Natural killer cell (primary cell): ENCODE data around the gene OIT3. TPM values are rescaled to one million over a fixed set of nuclear protein-coding genes. Genes with fewer than 3 reads are reported as not detected.

Source experiments
- ATAC-seq, 3 donors: fragments of 150-1000 bp in 2 of 3; fragments of 200-7000 bp in 1 of 3; cut with Tn5 transposase; 1 replicate in 1 of 3; 2 replicates in 2 of 3; pipeline ENCODE4 v1.10.0; 2021; ENCODE audit warnings: mild to moderate bottlenecking in 2 of 3, moderate library complexity in 2 of 3
- DNase-seq, 2 donors: peaks; one replicate each; pipeline versions ENCODE4 v3.0.0 to v3.0.0-alpha.2; 2013 to 2021; ENCODE audit warnings: mixed read lengths in 1 of 2
- H3K27ac ChIP-seq: one replicate; pipeline ENCODE4 v1.5.1; 2013; ENCODE audit warnings: mild to moderate bottlenecking, low read length
- H3K27me3 ChIP-seq: one replicate; pipeline ENCODE4 v1.6.1; 2013; ENCODE audit warnings: low read length; ENCODE audit not compliant: control insufficient read depth, insufficient read depth
- H3K36me3 ChIP-seq: one replicate; pipeline ENCODE4 v1.6.1; 2013; ENCODE audit warnings: low read length; ENCODE audit not compliant: control insufficient read depth, insufficient read depth
- H3K4me1 ChIP-seq: one replicate; pipeline ENCODE4 v1.6.1; 2013; ENCODE audit warnings: low read length; ENCODE audit not compliant: control insufficient read depth, insufficient read depth
- H3K4me3 ChIP-seq: one replicate; pipeline ENCODE4 v1.5.1; 2013; ENCODE audit warnings: low read length
- H3K9me3 ChIP-seq: one replicate; pipeline ENCODE4 v1.6.1; 2013; ENCODE audit warnings: low read length; ENCODE audit not compliant: control insufficient read depth, insufficient read depth
- H3K27ac Mint-ChIP-seq, 2 donors: one replicate each; pipeline ENCODE4 v1.8.0; 2022; ENCODE audit warnings: mild to moderate bottlenecking in 2 of 2, mixed read lengths in 2 of 2, moderate library complexity in 1 of 2
- H3K27me3 Mint-ChIP-seq, 2 donors: one replicate each; pipeline ENCODE4 v1.8.0; 2022; ENCODE audit warnings: low read depth in 2 of 2, mixed read lengths in 2 of 2
- H3K36me3 Mint-ChIP-seq: one replicate; pipeline ENCODE4 v1.8.0; 2022; ENCODE audit warnings: mixed read lengths
- H3K4me1 Mint-ChIP-seq, 2 donors: one replicate each; pipeline ENCODE4 v1.8.0; 2022; ENCODE audit warnings: mixed read lengths in 2 of 2
- H3K4me3 Mint-ChIP-seq: one replicate; pipeline ENCODE4 v1.8.0; 2022; ENCODE audit warnings: mild to moderate bottlenecking, moderate library complexity, mixed read lengths
- H3K9me3 Mint-ChIP-seq, 2 donors: one replicate each; pipeline ENCODE4 v1.8.0; 2022; ENCODE audit warnings: mixed read lengths in 2 of 2
- WGBS: methylation state at CpG from one replicate; pipeline ENCODE4 v1.1.7; 2013; ENCODE audit warnings: missing lambda C conversion rate; ENCODE audit not compliant: insufficient coverage; 5-methylcytosine and 5-hydroxymethylcytosine counted together
- intact Hi-C: fragments of 100-400 bp; cut with micrococcal nuclease; formaldehyde crosslinking; loops from one replicate; pipeline ENCODE4 v1.14.2; 2022
- total RNA-seq, 4 donors: library from RNA; stranded (reverse); fragments of 120-200 nt in 1 of 4; gene quantifications; one replicate each; pipeline versions ENCODE4 v1.2.3 to v1.2.4, GENCODE V29; 2013 to 2022
- TF ChIP-seq, protein P1 (sequence below): fragments of 200-600 bp; IDR thresholded peaks from one replicate; pipeline ENCODE4 v1.8.0; 2022; ENCODE audit warnings: antibody characterized with exemption

Gene OIT3
- total RNA-seq, 3 donors from 2014 or later (not counting 1 experiment from before 2014, with no cell fraction given), result not detected

DNA sequence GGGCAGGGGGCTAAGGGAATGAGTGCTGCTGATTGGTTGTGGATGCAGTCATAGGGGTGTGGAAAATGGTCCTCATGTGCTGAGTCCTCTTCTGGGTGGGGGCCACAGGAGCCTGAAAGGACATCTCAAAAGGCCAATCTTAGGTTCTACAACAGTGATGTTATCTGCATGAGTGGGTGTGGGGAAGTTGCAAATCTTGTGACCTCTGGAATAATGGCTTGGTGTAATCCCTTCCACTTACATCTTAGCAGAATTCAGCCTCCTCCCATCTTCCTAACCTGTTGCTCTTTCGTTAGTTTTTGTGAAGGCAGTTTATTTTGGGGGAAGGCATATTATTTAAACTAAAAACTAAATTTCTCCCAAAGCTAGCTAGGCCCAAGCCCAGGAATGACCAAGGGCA is 42.0 kb upstream of the OIT3 start:
- no CpG with 5 or more reads among the region's 1 CpG for WGBS
- no peak for DNase-seq
- Histone ChIP-seq H3K36me3 (no peaks in the 10 kb centered on the region), H3K4me3 (no peak overlapping the region), H3K27me3 (no peaks in the 10 kb centered on the region), H3K4me1 (no peaks in the 10 kb centered on the region), H3K27ac (no peak overlapping the region), H3K9me3 (no peaks in the 10 kb centered on the region)
- Mint-ChIP-seq H3K36me3 (no peaks in the 10 kb centered on the region), H3K27ac (no peak overlapping the region), H3K9me3 (no peaks in the 10 kb centered on the region), H3K4me3 (no peak overlapping the region), H3K27me3 (no peaks in the 10 kb centered on the region), H3K4me1 (no peaks in the 10 kb centered on the region)
- TF ChIP-seq, protein P1, sequence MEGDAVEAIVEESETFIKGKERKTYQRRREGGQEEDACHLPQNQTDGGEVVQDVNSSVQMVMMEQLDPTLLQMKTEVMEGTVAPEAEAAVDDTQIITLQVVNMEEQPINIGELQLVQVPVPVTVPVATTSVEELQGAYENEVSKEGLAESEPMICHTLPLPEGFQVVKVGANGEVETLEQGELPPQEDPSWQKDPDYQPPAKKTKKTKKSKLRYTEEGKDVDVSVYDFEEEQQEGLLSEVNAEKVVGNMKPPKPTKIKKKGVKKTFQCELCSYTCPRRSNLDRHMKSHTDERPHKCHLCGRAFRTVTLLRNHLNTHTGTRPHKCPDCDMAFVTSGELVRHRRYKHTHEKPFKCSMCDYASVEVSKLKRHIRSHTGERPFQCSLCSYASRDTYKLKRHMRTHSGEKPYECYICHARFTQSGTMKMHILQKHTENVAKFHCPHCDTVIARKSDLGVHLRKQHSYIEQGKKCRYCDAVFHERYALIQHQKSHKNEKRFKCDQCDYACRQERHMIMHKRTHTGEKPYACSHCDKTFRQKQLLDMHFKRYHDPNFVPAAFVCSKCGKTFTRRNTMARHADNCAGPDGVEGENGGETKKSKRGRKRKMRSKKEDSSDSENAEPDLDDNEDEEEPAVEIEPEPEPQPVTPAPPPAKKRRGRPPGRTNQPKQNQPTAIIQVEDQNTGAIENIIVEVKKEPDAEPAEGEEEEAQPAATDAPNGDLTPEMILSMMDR, result no peak
- no peak for ATAC-seq
- intact Hi-C loops, result no loop called here

GRCh38 chr10:72852508-72852907 is 41.0 kb upstream of the OIT3 start:
- no peaks in the 10 kb centered on the region for H3K9me3 ChIP-seq
- H3K4me3 ChIP-seq, result no peak overlapping the region
- intact Hi-C loops, result no loop called here
- no peaks in the 10 kb centered on the region for H3K27me3 ChIP-seq
- H3K4me1 ChIP-seq, result no peaks in the 10 kb centered on the region
- H3K27ac ChIP-seq, result no peak overlapping the region
- TF ChIP-seq, protein P1, result no peak
- H3K36me3 ChIP-seq, result no peaks in the 10 kb centered on the region
- Mint-ChIP-seq H3K9me3 (no peaks in the 10 kb centered on the region), H3K27me3 (no peaks in the 10 kb centered on the region), H3K27ac (no peak overlapping the region), H3K4me1 (no peaks in the 10 kb centered on the region), H3K4me3 (no peak overlapping the region), H3K36me3 (no peaks in the 10 kb centered on the region)
- 74% methylated on average over 1 of the region's 2 CpGs for WGBS
- no peak for DNase-seq
- ATAC-seq, result no peak

DNA sequence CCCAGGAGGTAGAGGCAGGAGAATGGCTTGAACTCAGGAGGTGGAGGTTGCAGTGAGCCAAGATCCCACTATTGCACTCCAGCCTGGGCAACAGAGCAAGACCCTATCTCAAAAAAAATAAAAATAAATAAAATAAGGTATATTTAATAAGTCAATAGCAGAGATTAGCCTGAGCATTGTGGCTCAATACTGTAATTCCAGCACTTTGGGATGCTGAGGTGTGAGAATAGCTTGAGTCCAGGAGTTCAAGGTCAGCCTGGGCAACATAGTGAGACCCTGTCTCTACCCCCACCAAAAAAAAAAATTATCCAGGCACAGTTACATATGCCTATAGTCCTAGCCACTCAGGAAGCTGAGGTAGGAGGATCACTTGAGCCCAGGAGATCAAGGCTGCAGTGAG is 38.4 kb upstream of the OIT3 start:
- Histone ChIP-seq H3K27me3 (no peaks in the 10 kb centered on the region), H3K9me3 (no peaks in the 10 kb centered on the region), H3K4me3 (no peak overlapping the region), H3K36me3 (peaks cover 3% of the 10 kb centered on the region), H3K27ac (no peak overlapping the region), H3K4me1 (no peaks in the 10 kb centered on the region)
- H3K27me3 Mint-ChIP-seq, result no peaks in the 10 kb centered on the region
- no peaks in the 10 kb centered on the region for H3K4me1 Mint-ChIP-seq
- TF ChIP-seq, protein P1, result no peak
- DNase-seq (no peak), ATAC-seq (no peak)
- intact Hi-C loops, result no loop called here
- H3K9me3 Mint-ChIP-seq, result no peaks in the 10 kb centered on the region
- H3K36me3 Mint-ChIP-seq, result no peaks in the 10 kb centered on the region
- no peak overlapping the region for H3K4me3 Mint-ChIP-seq
- no peak overlapping the region for H3K27ac Mint-ChIP-seq

GRCh38 chr10:72855790-72856189 is 37.7 kb upstream of the OIT3 start:
- Histone ChIP-seq H3K36me3 (peaks cover 6% of the 10 kb centered on the region), H3K4me1 (no peaks in the 10 kb centered on the region), H3K27me3 (no peaks in the 10 kb centered on the region), H3K4me3 (no peak overlapping the region), H3K27ac (no peak overlapping the region), H3K9me3 (no peaks in the 10 kb centered on the region)
- H3K9me3 Mint-ChIP-seq, result no peaks in the 10 kb centered on the region
- H3K4me1 Mint-ChIP-seq, result no peaks in the 10 kb centered on the region
- H3K36me3 Mint-ChIP-seq, result no peaks in the 10 kb centered on the region
- intact Hi-C loops, result no loop called here
- DNase-seq, result no peak
- TF ChIP-seq, protein P1, result no peak
- H3K27me3 Mint-ChIP-seq, result no peaks in the 10 kb centered on the region
- 100% methylated on average over 1 of the region's 2 CpGs for WGBS
- no peak for ATAC-seq
- no peak overlapping the region for H3K27ac Mint-ChIP-seq
- no peak overlapping the region for H3K4me3 Mint-ChIP-seq
